Measurements from ENCODE around the gene BAZ1A. TPM values are rescaled to one million over a fixed set of nuclear protein-coding genes. Genes with fewer than 3 reads are reported as not detected.
A peak's percentile ranks its signal among the peaks of the same experiment; 100 is the strongest.

Gene BAZ1A
- total RNA-seq, 6 donors from 2014 or later, result 27.6 to 44.3 (median 36.6) TPM

DNA sequence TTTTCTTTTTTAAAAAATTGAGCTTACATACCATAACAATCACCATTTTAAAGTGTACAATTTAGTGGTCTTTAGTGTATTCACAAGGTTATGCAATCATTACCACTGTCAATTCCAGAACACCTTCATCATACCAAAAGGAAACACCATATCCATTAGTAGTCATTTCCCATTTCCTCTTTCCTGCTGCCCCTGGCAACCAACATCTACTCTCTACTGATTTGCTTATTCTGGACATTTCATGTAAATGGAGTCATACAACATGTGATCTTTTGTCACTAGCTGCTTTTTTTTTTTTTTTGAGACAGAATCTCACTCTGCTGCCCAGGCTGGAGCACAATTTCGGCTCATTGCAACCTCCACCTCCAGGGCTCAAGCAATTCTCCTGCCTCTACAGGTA, 93.9 kb downstream of the BAZ1A start:
- Histone ChIP-seq H3K27ac (no peak overlapping the region), H3K27me3 (no peaks in the 10 kb centered on the region), H3K9me3 (no peaks in the 10 kb centered on the region), H3K36me3 (peaks cover 7 to 77% (median 31%) of the 10 kb centered on the region in 4 donors), H3K4me3 (no peak overlapping the region), H3K4me1 (no peaks in the 10 kb centered on the region)
- no peak for TF ChIP-seq POLR2A (IDR thresholded peaks at IDR 0.05)
- no peak for TF ChIP-seq EP300 (IDR thresholded peaks at IDR 0.05)
- peak in 1 of 2 donors; percentile 36 for TF ChIP-seq POLR2AphosphoS5 (IDR thresholded peaks at IDR 0.05)
- no peak for TF ChIP-seq CTCF (IDR thresholded peaks at IDR 0.05)
- WGBS, 2 donors, result 87 to 96% methylated on average over 1 of the region's 1 CpG
- ATAC-seq (ENCODE audit: low FRiP score in 2 of 2) (peak in 1 of 2 donors; percentile 50), DNase-seq (no peak)

GRCh38 chr14:34780646-34781045, 94.5 kb downstream of the BAZ1A start:
- Histone ChIP-seq H3K27ac (peak overlapping the region in 1 of 4 donors; percentile 49), H3K4me3 (no peak overlapping the region), H3K27me3 (no peaks in the 10 kb centered on the region), H3K36me3 (peaks cover 13 to 79% (median 33%) of the 10 kb centered on the region in 4 donors), H3K9me3 (no peaks in the 10 kb centered on the region), H3K4me1 (no peaks in the 10 kb centered on the region)
- ATAC-seq (ENCODE audit: low FRiP score in 2 of 2), result no peak
- TF ChIP-seq CTCF (IDR thresholded peaks at IDR 0.05), result no peak
- TF ChIP-seq EP300 (IDR thresholded peaks at IDR 0.05), result no peak
- TF ChIP-seq POLR2A (IDR thresholded peaks at IDR 0.05), result no peak
- no peak for TF ChIP-seq POLR2AphosphoS5 (IDR thresholded peaks at IDR 0.05)
- no peak for DNase-seq

DNA sequence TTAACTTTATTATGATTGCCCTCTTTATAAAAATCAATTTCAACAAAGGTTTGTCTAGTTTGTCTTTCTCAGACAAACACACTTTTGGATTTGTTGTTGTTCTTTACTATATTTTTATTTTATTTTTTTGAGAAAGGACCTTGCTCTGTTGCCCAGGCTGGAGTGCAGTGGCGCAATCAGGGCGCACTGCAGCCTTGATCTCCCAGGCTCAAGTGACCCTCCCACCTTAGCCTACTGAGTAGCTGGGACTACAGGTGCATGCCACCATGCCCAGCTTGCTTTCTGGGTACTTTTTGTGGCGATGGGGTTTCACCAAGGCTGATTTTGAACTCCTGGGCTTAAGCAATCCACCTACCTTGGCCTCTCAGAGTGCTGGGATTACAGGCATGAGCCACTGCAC, 96.4 kb downstream of the BAZ1A start:
- H3K9me3 ChIP-seq, result no peaks in the 10 kb centered on the region
- ATAC-seq (ENCODE audit: low FRiP score in 2 of 2), result no peak
- DNase-seq, result no peak
- H3K4me1 ChIP-seq, result no peaks in the 10 kb centered on the region
- peaks cover 13 to 81% (median 36%) of the 10 kb centered on the region in 4 donors for H3K36me3 ChIP-seq
- TF ChIP-seq POLR2A (IDR thresholded peaks at IDR 0.05), result no peak
- no peak for TF ChIP-seq POLR2AphosphoS5 (IDR thresholded peaks at IDR 0.05)
- TF ChIP-seq CTCF (IDR thresholded peaks at IDR 0.05), result no peak
- H3K27me3 ChIP-seq, result no peaks in the 10 kb centered on the region
- WGBS, 2 donors, result 92 to 97% methylated on average over 3 of the region's 3 CpGs
- H3K27ac ChIP-seq, result no peak overlapping the region
- no peak overlapping the region for H3K4me3 ChIP-seq

GRCh38 chr14:34776611-34777010, 98.5 kb downstream of the BAZ1A start:
- Histone ChIP-seq H3K27me3 (no peaks in the 10 kb centered on the region), H3K27ac (no peak overlapping the region), H3K4me1 (no peaks in the 10 kb centered on the region), H3K4me3 (no peak overlapping the region), H3K36me3 (peaks cover 8 to 79% (median 28%) of the 10 kb centered on the region in 4 donors), H3K9me3 (no peaks in the 10 kb centered on the region)
- ATAC-seq (ENCODE audit: low FRiP score in 2 of 2), result no peak
- DNase-seq, result no peak
- TF ChIP-seq EP300 (IDR thresholded peaks at IDR 0.05), result no peak
- TF ChIP-seq POLR2AphosphoS5 (IDR thresholded peaks at IDR 0.05), result no peak
- no peak for TF ChIP-seq CTCF (IDR thresholded peaks at IDR 0.05)
- no peak for TF ChIP-seq POLR2A (IDR thresholded peaks at IDR 0.05)
- WGBS, 2 donors, result 86 to 100% methylated on average over 1 of the region's 1 CpG

- H3K4me1 ChIP-seq, result no peaks in the 10 kb centered on the region
- H3K4me3 ChIP-seq, result no peak overlapping the region
- no peaks in the 10 kb centered on the region for H3K9me3 ChIP-seq
- TF ChIP-seq EP300 (IDR thresholded peaks at IDR 0.05), result no peak
- no peak for TF ChIP-seq POLR2A (IDR thresholded peaks at IDR 0.05)
- no peak for TF ChIP-seq POLR2AphosphoS5 (IDR thresholded peaks at IDR 0.05)
- TF ChIP-seq CTCF (IDR thresholded peaks at IDR 0.05), result no peak
- 87 to 94% methylated on average over 4 of the region's 4 CpGs for WGBS, 2 donors
- H3K27me3 ChIP-seq, result no peaks in the 10 kb centered on the region
- peaks cover 8 to 82% (median 29%) of the 10 kb centered on the region in 4 donors for H3K36me3 ChIP-seq
- H3K27ac ChIP-seq, result no peak overlapping the region
- DNase-seq (no peak), ATAC-seq (ENCODE audit: low FRiP score in 2 of 2) (no peak)
These were observed 99.2 kb downstream of the BAZ1A start for GRCh38 chr14:34775922-34776321.

All from upper lobe of left lung (tissue), 6 donors.